HepG2 (cell line): ENCODE measurements around the gene HAGHL. TPM values are rescaled to one million over a fixed set of nuclear protein-coding genes. Genes with fewer than 3 reads are reported as not detected.

Source experiments
- ATAC-seq: fragments of 200-7000 bp; cut with Tn5 transposase; 3 replicates; pipeline ENCODE4 v1.9.1; 2020; ENCODE audit warnings: mild to moderate bottlenecking, moderate library complexity
- BruUV-seq: library from RNA; stranded (reverse); fragments of 400-500 nt; replicated peaks from 2 replicates; lab custom pipeline; 2021; lab: Mats Ljungman, UMichigan
- CTCF ChIA-PET: fragments of 300-600 bp; formaldehyde crosslinking; extraction: SDS; loops from one replicate; lab custom pipeline; 2021; ENCODE audit warnings: low total read pairs, inconsistent platforms, low intra/inter-chr PET ratio; lab: Yijun Ruan, JAX
- POLR2A ChIA-PET: fragments of 350-600 bp; sonication (Branson Sonifier 250); formaldehyde crosslinking; loops from one replicate; lab custom pipeline; 2020; ENCODE audit warnings: antibody characterized with exemption, inconsistent platforms; lab: Yijun Ruan, JAX
- DNase-seq: peaks from one replicate; pipeline ENCODE4 v3.0.0-alpha.2; 2015; ENCODE audit warnings: low spot score
- FAIRE-seq: peaks from 3 replicates; lab custom pipeline; 2011; peaks lifted over from hg19 to GRCh38; lab: Jason Lieb, UNC
- H2AFZ ChIP-seq: one replicate; pipeline ENCODE4 v1.6.1; 2011; ENCODE audit warnings: low read length, inconsistent platforms
- H3K27ac ChIP-seq: fragments of 300-600 bp; 3 replicates; pipeline ENCODE4 v1.8.0; 2011; ENCODE audit warnings: mixed run types, mild to moderate bottlenecking, mixed read lengths, low read length, inconsistent platforms; ENCODE audit not compliant: insufficient read depth; ENCODE audit errors: extremely low read length
- H3K27me3 ChIP-seq, 2 experiments: fragments of 200-600 bp in 1 of 2; 2 replicates in 1 of 2; 3 replicates in 1 of 2; pipeline versions ENCODE4 v1.6.0 to v1.8.0; 2011; ENCODE audit warnings: low read length in 2 of 2, mild to moderate bottlenecking in 2 of 2, moderate library complexity in 2 of 2, inconsistent platforms in 1 of 2; ENCODE audit not compliant: insufficient read depth in 2 of 2, control insufficient read depth in 1 of 2
- H3K36me3 ChIP-seq, 2 experiments: fragments of 200-600 bp in 1 of 2; replicated peaks in 1 of 2; 2 replicates in 1 of 2; 3 replicates in 1 of 2; pipeline versions ENCODE4 v1.5.1 to v1.8.0; 2011; ENCODE audit warnings: low read length in 2 of 2, inconsistent platforms in 1 of 2; ENCODE audit not compliant: insufficient read depth in 2 of 2, control insufficient read depth in 1 of 2
- H3K4me1 ChIP-seq: 2 replicates; pipeline ENCODE4 v1.5.1; 2012; ENCODE audit warnings: low read length, inconsistent platforms; ENCODE audit not compliant: insufficient read depth
- H3K4me2 ChIP-seq: 2 replicates; pipeline ENCODE4 v1.6.0; 2011; ENCODE audit warnings: low read depth, low read length, inconsistent platforms
- H3K4me3 ChIP-seq, 3 experiments: fragments of 200-600 bp in 1 of 3; sonication (generic), shearing (Covaris generic) in 1 of 3; replicated peaks in 1 of 3; 2 replicates each; pipeline ENCODE4 v1.5.1; 2011 to 2016; ENCODE audit warnings: low read length in 3 of 3, inconsistent platforms in 2 of 3, low read depth in 2 of 3, mild to moderate bottlenecking in 2 of 3, control low read depth in 1 of 3, mixed read lengths in 1 of 3; ENCODE audit not compliant: insufficient read depth in 1 of 3
- H3K79me2 ChIP-seq: one replicate; pipeline ENCODE4 v1.6.1; 2011; ENCODE audit warnings: low read length, inconsistent platforms; ENCODE audit not compliant: insufficient read depth
- H3K9ac ChIP-seq: 2 replicates; pipeline ENCODE4 v1.6.0; 2011; ENCODE audit warnings: mild to moderate bottlenecking, low read depth, low read length, inconsistent platforms; ENCODE audit not compliant: insufficient read depth
- H3K9me3 ChIP-seq: 2 replicates; pipeline ENCODE4 v1.5.1; 2012; ENCODE audit warnings: mild to moderate bottlenecking, low read length
- H4K20me1 ChIP-seq: 2 replicates; pipeline ENCODE4 v1.6.0; 2011; ENCODE audit warnings: inconsistent platforms, mild to moderate bottlenecking, low read length, moderate library complexity; ENCODE audit not compliant: insufficient read depth
- AKAP8 ChIP-seq: sonication (generic); formaldehyde crosslinking; IDR thresholded peaks from 2 replicates; pipeline ENCODE4 v1.5.1; 2020; ENCODE audit warnings: mild to moderate bottlenecking, missing genetic modification reagents
- BCLAF1 ChIP-seq: fragments of 450-650 bp; IDR thresholded peaks from 2 replicates; pipeline ENCODE4 v1.6.1; 2017; ENCODE audit warnings: mild to moderate bottlenecking
- HNF1A ChIP-seq, 2 experiments: sonication (generic) in 1 of 2; formaldehyde crosslinking in 1 of 2; IDR thresholded peaks; 2 replicates each; pipeline versions ENCODE4 v1.4.0 to v1.6.1; 2016 to 2020; ENCODE audit warnings: borderline replicate concordance in 1 of 2, low read depth in 1 of 2, mild to moderate bottlenecking in 1 of 2, missing genetic modification reagents in 1 of 2
- HNF4G ChIP-seq, 2 experiments: sonication (generic) in 1 of 2; formaldehyde crosslinking in 1 of 2; IDR thresholded peaks; 2 replicates each; pipeline versions ENCODE4 v1.4.0 to v1.6.1; 2011 to 2020; ENCODE audit warnings: borderline replicate concordance in 2 of 2, low read depth in 2 of 2, mild to moderate bottlenecking in 2 of 2, low read length in 1 of 2, missing genetic modification reagents in 1 of 2, moderate library complexity in 1 of 2
- LRRFIP1 ChIP-seq: sonication (generic); formaldehyde crosslinking; conservative IDR thresholded peaks from 2 replicates; pipeline ENCODE4 v1.4.0; 2020; ENCODE audit warnings: missing genetic modification reagents
- RBAK ChIP-seq: sonication (generic); formaldehyde crosslinking; IDR thresholded peaks from 2 replicates; pipeline ENCODE4 v1.5.1; 2020; ENCODE audit warnings: mild to moderate bottlenecking, missing genetic modification reagents
- ZHX1 ChIP-seq: sonication (generic); formaldehyde crosslinking; IDR thresholded peaks from 2 replicates; pipeline ENCODE4 v1.8.1; 2022; ENCODE audit warnings: low read depth, mild to moderate bottlenecking, missing genetic modification reagents
- ZNF17 ChIP-seq: sonication (generic); formaldehyde crosslinking; IDR thresholded peaks from 2 replicates; pipeline ENCODE4 v1.5.0; 2020; ENCODE audit warnings: mild to moderate bottlenecking, missing genetic modification reagents
- ZNF724P ChIP-seq: sonication (generic); formaldehyde crosslinking; IDR thresholded peaks from 2 replicates; pipeline ENCODE4 v1.8.0; 2022; ENCODE audit warnings: missing genetic modification reagents, borderline replicate concordance
- WGBS: methylation state at CpG from one replicate; pipeline ENCODE4 v1.1.6; 2017; ENCODE audit warnings: low lambda C conversion rate; 5-methylcytosine and 5-hydroxymethylcytosine counted together
- in situ Hi-C: cut with HindIII; loops from 2 replicates; pipeline ENCODE4 v1.10.0; 2017; ENCODE audit warnings: low pct_unique_long_range_greater_than_20kb; ENCODE audit not compliant: extremely low pct_ligation_motif_present
- intact Hi-C: fragments of 100-400 bp; cut with micrococcal nuclease; formaldehyde crosslinking; loops from one replicate; pipeline ENCODE4 v1.10.0; 2022; ENCODE audit not compliant: unreplicated experiment
- polyA plus RNA-seq, 8 experiments: library from polyadenylated mRNA; depleted of rRNA in 3 of 8; stranded (reverse) in 7 of 8; unstranded in 1 of 8; fragments of >200 nt; fragmentation: Illumina TruSeq in 4 of 8; extraction: Trizol in 4 of 8; gene quantifications; 2 replicates each; pipeline versions ENCODE4 v1.2.1 to v1.2.3, GENCODE V29; 2011 to 2016; ENCODE audit warnings: low read depth in 4 of 8, missing spikeins in 1 of 8, mixed read lengths in 1 of 8; ENCODE audit not compliant: insufficient read depth in 1 of 8
- total RNA-seq, 5 experiments: library from RNA; depleted of rRNA; stranded (reverse); fragments of >200 nt; fragmentation: Illumina TruSeq; extraction: Trizol; gene quantifications; 2 replicates each; pipeline ENCODE4 v1.2.3, GENCODE V29; 2016; ENCODE audit warnings: low read depth in 1 of 5

The HAGHL gene
- total and polyA plus RNA-seq, 2 of the 13 experiments (the other 11 are each of a cell fraction or from before 2014, with no cell fraction given) = 3.4 to 8.4 TPM

- TF ChIP-seq HNF1A (IDR thresholded peaks at IDR 0.05; ENCODE audit: low read depth) = no peak
- TF ChIP-seq HNF1A (CRISPR knock-in tag; IDR thresholded peaks at IDR 0.05; ENCODE audit: borderline replicate concordance) = no peak
- TF ChIP-seq ZNF17 (CRISPR knock-in tag) = no peak
Measured at GRCh38 chr16:754656-755055, 27.8 kb downstream of the HAGHL start (continued).

GRCh38 chr16:756428-756827, 29.5 kb downstream of the HAGHL start:
- POLR2A ChIA-PET = no interaction called here
- in situ Hi-C loops = no loop called here
- no peak for TF ChIP-seq ZHX1
- no peak for TF ChIP-seq ZNF724P (CRISPR knock-in tag)
- no peak for TF ChIP-seq AKAP8 (CRISPR knock-in tag)
- no peak for TF ChIP-seq LRRFIP1 (CRISPR knock-in tag)
- TF ChIP-seq RBAK (CRISPR knock-in tag) = no peak
- TF ChIP-seq BCLAF1 = no peak
- no peak for TF ChIP-seq HNF4G (IDR thresholded peaks at IDR 0.05; ENCODE audit: borderline replicate concordance, low read depth, low read length)
- no peak for TF ChIP-seq HNF4G (CRISPR knock-in tag; IDR thresholded peaks at IDR 0.05; ENCODE audit: borderline replicate concordance, low read depth)

More at GRCh38 chr16:756428-756827, 29.5 kb downstream of the HAGHL start:
- H3K79me2 ChIP-seq = no peaks in the 10 kb centered on the region
- H3K4me1 ChIP-seq = peaks cover 30% of the 10 kb centered on the region
- no peak overlapping the region for H3K4me3 ChIP-seq
- DNase-seq (no peak), FAIRE-seq (no peak), ATAC-seq (no peak)
- H3K27ac ChIP-seq = no peak overlapping the region
- H3K9me3 ChIP-seq = no peaks in the 10 kb centered on the region
- H3K36me3 ChIP-seq = no peaks in the 10 kb centered on the region
- H4K20me1 ChIP-seq = no peaks in the 10 kb centered on the region
- CTCF ChIA-PET = no interaction called here
- intact Hi-C loops = no loop called here
- H3K27me3 ChIP-seq = peaks cover 7 to 38% of the 10 kb centered on the region in 2 experiments
- 79% methylated on average over 5 of the region's 5 CpGs for WGBS
- BruUV-seq = no TSS peak
- no peak overlapping the region for H2AFZ ChIP-seq
- no peak overlapping the region for H3K4me2 ChIP-seq
- no peak overlapping the region for H3K9ac ChIP-seq
